Measurements from ENCODE around the gene DDX3X. TPM values are rescaled to one million over a fixed set of nuclear protein-coding genes. Genes with fewer than 3 reads are reported as not detected.
"Not testable (repeated sequence)": the region's sequence is repeated elsewhere in the genome, so short reads cannot be mapped to it uniquely, and the experiment has no call there.

DDX3X gene
- total RNA-seq, 1 donor from 2014 or later, result 254 TPM

GRCh38 chrX:41373989-41374606 is 40.1 kb downstream of the DDX3X start:
- DNase-seq (ENCODE audit: low spot score), result no peak

DNA sequence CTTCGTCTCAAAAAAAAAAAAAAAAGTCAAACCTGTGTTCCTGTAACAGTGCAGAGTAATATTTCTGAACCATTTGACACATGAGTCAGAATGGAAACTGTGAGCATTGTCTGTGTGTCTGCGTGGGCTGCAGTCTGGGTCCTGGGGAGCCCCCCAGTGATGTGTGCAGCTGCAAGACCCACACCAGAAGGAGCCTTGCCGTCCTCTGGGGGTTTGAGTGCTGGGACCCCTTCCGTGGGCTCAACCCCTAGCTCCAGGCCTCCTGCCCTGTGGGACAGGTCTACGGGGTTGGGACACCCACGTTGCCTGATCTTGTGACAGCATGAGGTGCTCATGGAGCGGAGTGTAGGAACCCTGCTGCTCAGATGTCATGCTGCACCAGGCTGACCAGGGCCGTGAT is 43.7 kb downstream of the DDX3X start:
- DNase-seq (ENCODE audit: low spot score), result no peak

GRCh38 chrX:41381685-41382084 is 47.7 kb downstream of the DDX3X start:
- peak; percentile 44 for DNase-seq (ENCODE audit: low spot score)

DNA sequence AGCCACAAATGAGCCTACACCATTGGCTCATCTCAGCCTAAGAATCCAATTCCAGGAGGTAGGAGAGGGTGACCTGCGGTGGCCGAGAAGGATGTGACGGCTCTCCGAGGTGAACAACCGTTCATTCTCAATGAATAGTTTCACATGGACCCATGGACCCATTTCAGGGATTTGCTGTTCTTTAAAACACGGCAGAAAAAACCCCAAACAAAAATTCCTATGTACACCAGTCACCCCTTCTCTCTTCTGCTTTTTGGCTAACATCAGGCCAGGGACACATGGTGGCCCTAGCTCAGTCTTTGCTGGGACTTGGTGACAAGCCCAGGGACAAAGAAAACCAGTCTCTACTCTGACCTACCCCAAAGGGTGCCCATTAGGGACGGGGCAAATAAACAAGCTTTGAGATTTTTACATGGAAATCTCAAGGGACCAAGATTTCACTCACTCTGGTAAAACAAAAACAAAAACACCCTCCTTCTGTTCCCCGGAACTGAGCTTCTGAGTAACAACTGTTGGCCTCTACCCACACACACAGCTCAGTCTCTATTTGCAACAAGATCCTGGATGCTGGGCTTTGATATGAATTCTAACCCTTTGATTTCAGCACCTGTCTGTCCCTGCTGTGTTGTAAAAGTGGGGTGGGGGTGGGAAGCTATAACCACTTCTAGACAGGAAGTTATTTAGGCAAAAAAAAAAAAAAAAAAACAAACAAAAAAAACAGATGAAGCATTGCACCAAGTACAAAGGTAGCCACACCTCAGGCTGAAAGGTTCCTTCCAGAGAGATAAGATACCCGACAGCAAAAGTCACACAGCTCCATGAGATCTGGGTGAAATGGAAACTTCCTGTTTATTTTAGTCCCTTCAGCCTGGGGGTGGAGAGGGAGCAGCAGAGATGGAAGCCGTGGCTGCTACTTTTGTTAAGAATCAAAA is 49.0 kb downstream of the DDX3X start:
- peak; percentile 25 for DNase-seq (ENCODE audit: low spot score)

DNA sequence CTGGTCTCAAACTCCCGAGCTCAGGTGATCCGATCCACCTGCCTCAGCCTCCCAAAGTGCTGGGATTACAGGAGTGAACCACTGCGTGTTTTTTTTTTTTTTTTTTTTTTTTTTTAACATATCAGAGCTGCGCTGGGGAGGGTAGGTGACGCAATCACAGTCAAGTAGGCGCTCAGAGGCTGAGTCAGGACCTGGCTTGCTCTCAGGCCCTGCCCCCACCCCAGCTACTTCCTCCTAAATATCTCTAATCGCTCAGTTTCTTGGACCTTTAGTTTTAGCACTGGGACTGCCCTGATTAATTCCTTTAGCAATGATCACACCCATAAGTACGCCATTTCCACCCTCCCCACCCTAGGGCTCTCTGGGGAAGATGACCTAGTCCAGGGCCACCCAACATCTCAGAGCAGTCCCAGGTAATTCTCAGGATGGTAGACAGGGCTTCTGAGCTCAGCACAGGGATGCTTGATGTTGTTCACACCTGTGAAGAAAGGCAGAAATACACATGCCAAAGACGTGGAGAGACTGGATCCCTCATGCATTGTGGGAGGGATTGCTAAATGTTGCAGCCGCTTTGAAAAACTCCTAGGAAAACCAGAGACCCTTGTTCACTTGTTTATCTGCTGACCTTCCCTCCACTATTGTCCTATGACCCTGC is 50.2 kb downstream of the DDX3X start:
- DNase-seq (ENCODE audit: low spot score), result peak; percentile 78

DNA sequence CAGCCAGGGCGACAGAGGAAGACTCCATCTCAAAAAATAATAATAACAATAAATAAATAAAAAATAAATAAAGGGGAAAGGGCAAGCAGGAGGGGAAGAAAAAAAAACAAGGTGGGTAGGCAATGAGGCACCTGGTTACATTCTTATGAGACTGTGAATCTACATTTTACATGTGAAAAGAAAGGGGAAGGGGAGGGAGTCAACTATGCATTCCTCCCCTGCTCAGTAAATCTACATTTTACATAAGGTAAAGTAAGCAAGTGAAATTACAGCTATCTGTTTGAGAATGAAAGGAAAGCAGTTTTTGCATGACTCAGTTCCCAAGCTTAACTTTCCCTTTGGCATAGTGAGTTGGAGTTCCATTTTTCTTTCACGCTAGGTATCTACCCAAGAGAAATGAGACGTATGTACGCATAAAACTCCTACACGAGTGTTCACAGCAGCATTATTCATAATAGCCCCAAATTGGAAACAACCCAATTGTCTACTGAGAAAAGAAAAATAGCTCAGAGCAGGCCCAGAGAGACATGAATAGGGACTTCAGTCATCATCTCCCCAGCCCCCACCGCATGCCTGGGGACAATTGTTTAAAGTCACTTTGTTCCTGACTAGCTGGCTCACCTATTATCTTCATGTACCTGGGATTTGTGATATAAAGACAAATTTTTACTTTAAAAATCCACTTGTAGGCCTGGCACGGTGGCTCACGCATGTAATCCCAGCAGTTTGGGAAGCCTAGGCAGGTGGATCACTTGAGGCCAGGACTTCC is 52.4 kb downstream of the DDX3X start:
- DNase-seq (ENCODE audit: low spot score), result no peak

DNA sequence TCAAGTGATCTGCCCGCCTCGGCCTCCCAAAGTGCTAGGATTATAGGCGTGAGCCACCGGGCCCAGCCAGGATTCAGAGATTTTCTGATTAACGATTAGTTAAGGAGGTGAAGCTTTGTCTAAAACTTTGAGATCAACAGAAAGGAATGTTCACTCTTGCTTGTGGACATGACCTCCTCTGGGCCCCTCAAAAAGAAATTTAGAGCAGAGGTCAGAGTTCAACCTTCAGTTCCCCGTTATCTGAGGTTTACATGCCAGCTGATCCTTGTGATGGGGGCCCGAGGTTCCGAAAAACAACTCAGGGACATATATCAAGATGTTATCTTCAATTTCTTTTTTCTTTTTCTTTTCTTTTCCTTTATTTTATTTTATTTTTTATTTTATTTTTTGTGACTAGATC is 54.6 kb downstream of the DDX3X start:
- DNase-seq (ENCODE audit: low spot score), result no peak

- peak; percentile 63 for DNase-seq (ENCODE audit: low spot score)
Observed at GRCh38 chrX:41389311-41389888, 55.4 kb downstream of the DDX3X start.

DNA sequence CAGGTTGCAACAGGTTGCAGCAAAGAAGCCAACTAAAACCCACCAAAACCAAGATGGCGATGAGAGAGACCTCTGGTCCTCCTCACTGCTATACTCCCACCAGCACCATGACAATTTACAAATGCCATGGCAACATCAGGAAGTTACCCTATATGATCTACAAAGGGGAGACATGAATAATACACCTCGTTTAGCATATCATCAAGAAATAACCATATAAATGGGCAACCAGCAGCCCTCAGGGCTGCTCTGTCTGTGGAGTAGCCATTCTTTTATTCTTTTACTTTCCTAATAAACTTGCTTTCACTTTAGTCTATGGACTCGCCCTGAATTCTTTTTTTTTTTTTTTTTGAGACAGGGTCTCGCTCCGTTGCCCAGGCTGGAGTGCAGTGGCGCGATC is 56.6 kb downstream of the DDX3X start:
- not testable (repeated sequence) for DNase-seq (ENCODE audit: low spot score)

- no peak for DNase-seq (ENCODE audit: low spot score)
Observed at GRCh38 chrX:41391606-41392005, 57.6 kb downstream of the DDX3X start.

DNA sequence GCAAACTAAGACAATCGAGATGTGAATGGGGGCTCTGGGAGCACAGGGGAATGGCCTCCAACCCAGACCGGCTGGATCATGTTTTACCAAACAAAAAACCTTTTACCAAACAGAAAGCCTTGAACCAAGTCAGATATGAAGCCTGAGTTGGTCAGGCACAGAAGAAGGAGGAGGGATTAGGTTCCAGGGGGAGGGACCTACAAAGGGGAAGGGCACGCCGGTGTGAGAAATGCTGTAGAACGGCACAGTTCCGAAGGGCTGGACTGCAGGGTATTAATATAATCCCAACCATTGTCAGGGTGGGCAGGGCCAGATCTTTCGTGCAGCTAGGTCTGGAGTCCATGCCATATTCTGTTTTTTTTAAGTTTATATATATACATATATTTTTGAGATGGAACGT is 60.3 kb downstream of the DDX3X start:
- DNase-seq (ENCODE audit: low spot score), result no peak

- no peak for DNase-seq (ENCODE audit: low spot score)
Observed at GRCh38 chrX:41397219-41397618, 63.3 kb downstream of the DDX3X start.

- DNase-seq (ENCODE audit: low spot score), result no peak
Observed at GRCh38 chrX:41397768-41398167, 63.8 kb downstream of the DDX3X start.

DNA sequence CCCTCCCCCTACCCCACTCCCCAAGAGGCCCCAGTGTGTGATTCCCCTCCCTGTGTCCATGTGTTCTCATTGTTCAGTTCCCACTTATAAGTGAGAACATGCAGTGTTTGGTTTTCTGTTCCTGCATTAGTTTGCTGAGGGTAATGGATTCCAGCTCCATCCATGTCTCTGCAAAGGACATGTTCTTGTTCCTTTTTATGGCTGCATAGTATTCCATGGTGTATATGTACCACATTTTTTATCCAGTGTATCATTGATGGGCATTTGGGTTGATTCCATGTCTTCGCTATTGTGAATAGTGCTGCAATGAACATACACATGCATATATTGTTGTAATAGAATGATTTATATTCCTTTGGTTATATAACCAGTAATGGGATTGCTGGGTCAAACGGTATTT is 68.6 kb downstream of the DDX3X start:
- DNase-seq (ENCODE audit: low spot score), result not testable (repeated sequence)

DNA sequence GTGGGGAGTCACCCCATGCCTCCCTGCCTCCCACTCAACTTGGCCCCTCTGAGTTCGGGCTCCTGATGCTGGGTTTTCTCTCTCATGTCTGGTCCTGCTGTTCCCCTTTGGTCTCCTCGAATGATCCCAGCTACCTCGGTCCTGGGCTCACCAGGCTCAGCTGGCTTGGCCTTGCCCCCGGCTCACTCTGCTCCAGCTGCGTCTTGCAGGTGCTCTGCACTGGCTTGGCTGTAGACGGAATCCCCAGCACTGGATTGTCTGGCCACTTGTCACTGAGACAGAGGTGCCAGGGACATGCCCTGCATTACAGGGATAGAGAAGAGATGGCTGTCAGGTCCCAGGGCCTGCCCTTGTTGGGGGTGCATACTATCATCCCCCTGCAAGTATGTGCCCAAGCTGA is 71.6 kb downstream of the DDX3X start:
- no peak for DNase-seq (ENCODE audit: low spot score)

- no peak for DNase-seq (ENCODE audit: low spot score)
Observed at GRCh38 chrX:41406201-41406600, 72.2 kb downstream of the DDX3X start.

DNA sequence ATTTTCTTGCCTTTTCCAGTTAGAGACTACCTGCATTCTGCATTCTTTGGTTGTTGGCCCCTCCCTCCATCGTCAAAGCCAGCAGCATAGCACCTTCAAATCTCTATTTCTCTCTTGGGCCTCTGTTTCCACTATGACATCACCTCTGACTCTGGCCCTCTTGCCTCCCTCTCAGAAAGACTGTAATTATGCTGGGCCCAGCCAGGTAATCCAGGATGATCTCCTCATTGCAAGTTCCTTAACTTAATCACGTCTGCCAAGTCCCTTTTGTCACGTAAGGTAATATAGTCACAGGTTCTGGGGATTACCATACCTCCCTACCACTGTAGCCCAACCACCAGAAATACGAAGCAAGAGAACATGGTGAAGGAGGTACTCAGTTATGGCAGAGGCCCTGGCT is 73.9 kb downstream of the DDX3X start:
- DNase-seq (ENCODE audit: low spot score), result no peak

GRCh38 chrX:41408576-41408975 is 74.6 kb downstream of the DDX3X start:
- DNase-seq (ENCODE audit: low spot score), result no peak

DNA sequence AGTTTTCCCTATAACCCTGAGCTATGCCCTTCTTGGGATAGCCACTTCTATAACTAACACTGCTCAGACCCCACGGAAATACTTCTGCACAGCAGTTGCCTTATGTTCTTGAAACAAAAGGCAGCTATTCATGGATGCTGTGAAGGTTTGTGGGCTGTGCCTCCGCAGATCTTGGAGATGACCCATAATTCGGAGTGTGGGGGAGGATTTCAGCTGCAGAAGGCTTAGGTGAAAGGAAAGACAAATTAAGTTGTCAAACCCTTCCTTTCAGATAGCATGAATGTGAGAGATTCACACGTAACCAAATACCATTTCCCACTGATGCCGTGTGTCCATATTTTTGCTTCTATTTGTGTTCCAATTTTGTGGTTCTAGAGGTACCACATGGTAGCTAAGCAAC is 75.0 kb downstream of the DDX3X start:
- DNase-seq (ENCODE audit: low spot score), result no peak

- DNase-seq (ENCODE audit: low spot score), result not testable (repeated sequence)
Observed at GRCh38 chrX:41411222-41411621, 77.3 kb downstream of the DDX3X start.

DNA sequence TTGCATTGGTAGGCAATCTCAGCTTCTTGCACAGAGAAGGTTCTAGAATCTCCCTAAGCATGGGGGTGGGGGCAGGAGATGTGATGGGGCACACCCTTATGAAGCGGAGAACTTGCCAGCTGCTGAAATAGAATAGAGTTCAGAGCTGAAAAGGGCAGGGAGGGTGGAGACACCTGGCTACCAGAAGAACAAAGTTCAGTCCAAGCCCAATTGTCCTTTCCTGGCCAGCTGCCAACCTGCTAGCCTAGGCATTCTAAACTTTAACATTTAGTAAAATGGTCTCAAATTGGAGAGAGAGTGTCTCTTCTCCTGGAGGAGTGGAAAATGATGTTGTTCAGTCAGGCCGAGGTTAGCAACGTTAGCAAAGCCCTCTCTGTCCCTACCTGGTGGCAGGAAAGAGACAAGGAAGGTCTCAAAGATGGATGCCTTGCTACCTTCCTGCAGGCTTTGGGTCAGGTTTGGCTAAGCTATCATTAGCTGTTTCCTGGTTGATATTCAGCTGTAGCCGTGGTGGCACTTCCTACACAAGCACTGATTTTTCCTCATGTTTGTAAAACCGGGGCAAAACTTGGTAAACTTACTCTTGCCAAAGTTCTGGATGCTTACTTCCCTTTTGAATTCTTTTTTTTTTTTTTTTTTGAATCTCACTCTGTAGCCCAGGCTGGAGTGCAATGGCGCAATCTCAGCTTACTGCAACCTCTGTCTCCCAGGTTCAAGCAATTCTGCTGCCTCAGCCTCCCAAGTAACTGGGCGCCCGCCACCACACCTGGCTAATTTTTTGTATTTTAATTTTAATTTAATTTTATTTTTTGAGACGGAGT is 78.5 kb downstream of the DDX3X start:
- DNase-seq (ENCODE audit: low spot score), result peak; percentile 70

All from mucosa of gallbladder (tissue), 1 donor.